NCI-H2227 (cell line): Measurements from ENCODE around the gene CD28.

Experiments used
- DNase-seq: peaks from one replicate; lab custom pipeline; 2025; ENCODE audit not compliant: unreplicated experiment; lab: John Stamatoyannopoulos, UW

Gene CD28

DNA sequence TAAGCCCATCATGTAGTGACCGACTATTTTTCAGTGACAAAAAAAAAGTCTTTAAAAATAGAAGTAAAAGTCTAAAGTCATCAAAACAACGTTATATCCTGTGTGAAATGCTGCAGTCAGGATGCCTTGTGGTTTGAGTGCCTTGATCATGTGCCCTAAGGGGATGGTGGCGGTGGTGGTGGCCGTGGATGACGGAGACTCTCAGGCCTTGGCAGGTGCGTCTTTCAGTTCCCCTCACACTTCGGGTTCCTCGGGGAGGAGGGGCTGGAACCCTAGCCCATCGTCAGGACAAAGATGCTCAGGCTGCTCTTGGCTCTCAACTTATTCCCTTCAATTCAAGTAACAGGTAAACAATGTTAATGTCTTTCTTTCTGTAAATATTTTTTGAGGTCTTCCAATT lies at the start of gene CD28:
CD28 (plus strand) TSS at position 237 of the 400 bp plus-strand sequence; CDS start at position 295, 58 bp downstream.
- DNase-seq, result no peak

DNA sequence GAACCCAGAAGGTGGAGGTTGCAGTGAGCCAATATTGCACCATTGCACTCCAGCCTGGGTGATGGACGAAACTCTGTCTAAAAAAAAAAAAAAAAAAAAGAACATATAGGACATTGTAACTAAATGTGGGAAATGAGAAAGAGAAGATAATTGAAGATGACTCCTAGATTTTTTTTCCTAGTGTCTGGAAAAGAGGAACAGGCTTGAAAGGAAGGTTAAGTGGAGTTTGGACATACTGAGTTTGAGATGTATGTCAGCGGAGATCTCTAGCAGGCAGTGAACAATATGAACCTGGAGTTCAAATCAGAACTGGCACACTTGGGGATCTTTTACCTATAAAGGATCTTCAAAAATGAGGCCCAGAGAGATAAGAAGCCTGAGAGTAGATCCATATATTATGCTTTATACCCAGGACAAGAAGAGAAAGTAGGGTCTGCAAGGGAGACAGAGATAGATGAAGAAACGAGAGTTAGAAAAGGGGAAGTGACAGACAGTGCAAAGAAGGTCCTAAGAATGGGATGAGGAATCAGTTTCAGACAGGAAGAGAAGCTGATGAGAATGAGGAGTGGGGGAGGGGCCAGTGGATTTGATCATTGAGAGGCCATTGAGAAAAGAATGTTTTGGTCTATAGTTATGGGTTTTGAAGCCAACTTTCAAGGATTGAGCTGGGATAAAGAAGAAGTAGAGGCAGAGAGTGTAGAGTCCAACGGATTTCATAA lies 46.9 kb upstream of the CD28 start:
- DNase-seq, result no peak

DNA sequence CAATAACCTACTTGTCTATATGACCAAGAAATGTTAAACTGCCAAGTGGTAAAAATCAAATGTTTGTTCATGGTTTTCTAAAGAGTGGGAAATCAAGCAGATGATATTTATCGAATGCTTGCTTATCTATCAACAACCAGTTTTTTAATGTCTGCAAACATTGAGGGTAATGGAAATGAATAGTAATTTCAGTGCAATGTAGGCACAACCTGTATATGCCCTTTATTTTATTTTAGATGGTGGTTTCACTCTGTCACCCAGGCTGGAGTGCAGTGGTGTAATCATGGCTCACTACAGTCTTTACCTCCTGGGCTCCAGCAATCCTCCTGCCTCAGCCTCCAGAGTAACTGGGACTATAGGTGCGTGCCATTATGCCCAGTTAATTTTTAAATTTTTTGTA lies 46.0 kb upstream of the CD28 start:
- DNase-seq, result no peak

DNA sequence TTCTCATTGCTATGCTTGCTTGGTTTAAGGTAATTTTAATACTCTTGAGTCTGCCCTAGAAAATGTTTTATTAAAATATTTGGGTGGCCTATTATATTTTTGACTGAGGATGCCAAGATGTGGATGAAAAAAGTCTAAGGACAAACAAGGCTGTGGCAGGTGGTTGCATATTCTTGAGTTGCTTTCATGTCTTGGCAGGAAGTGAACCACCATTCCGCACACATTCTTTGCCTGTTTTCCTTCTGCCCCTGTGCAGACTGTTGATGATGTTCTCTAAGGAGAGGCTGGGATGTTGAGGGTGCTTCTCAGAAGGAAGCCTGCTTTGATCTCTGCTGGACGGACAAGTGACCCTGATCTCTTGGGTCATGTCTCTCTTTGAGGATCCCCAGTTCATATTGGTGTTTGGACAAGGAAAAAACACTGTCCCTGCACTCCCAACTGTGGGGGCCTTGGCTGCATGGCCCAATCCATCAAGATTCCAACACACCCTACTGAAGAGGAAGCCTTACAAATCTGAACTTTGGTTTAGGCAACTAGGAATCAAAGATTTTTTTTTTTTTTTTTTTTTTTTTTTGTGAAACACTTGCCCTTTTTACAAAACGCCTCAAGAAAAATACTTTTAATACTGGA lies 45.0 kb upstream of the CD28 start:
- DNase-seq, result no peak

DNA sequence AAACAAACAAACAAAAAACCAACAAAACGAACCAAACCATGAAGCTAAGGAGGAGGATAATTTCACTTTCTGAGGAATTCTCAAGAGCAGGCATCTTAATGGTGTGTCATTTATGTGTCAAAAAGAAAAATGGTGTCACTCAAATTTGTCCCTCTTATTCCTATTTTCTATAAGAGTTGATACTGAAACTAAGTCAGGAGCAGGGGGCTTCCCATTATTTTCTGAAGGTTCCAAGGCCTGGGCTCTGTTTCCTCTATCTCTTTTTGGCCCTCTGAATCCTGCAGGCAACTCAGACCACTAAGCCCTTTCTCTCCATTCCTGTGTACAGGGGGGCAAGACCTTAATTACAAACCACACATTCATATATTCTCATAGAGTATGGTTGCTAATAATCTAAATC lies 44.0 kb upstream of the CD28 start:
- no peak for DNase-seq

DNA sequence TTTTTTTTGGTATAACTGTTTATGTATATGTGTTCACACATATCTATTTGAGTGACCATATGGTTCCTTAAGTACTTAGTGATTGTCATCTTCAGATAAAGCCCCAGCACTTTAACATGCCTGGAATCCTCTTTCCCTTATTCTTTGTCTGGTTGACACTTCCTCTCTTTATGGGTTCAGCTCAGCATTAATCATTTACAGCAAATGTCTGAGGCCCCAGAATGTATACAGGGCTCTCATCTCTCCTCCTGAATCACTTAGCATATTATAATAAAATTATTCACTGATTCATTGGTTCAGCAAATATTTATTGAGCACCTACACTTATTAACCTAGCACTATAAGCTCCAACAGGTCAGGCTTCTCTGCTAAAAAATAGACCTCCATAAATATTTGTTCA lies 43.5 kb upstream of the CD28 start:
- no peak for DNase-seq

DNA sequence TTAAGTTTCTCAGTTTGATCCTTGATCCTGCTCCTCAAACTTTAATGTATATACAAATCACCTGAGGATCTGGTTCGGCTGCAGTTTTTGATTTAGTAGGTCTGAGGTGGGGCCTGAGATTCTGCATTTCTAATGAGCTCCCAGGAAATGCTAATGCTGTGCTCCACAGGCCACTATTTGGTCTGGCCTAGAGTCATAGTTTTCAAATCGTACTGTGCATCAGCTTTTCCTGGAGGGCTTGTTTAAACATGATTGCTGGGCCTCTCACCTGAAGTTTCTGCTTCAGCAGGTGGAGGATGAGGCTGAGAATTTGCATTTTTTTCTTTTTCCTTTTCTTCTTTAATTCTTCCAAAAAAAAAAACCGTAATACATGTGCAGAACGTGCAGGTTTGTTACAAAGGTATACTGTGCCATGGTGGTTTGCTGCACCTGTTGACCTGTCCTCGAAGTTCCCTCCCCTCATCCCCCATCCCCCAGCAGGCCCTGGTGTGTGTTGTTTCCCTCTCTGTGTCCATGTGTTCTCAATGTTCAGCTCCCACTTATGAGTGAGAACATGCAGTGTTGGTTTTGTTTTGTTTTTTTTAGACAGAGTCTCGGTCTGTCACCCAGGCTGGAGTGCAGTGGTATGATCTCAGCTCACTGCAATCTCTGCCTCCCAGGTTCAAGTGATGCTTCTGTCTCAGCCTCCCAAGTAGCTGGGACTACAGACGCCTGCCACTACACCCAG lies 42.2 kb upstream of the CD28 start:
- DNase-seq, result no peak

DNA sequence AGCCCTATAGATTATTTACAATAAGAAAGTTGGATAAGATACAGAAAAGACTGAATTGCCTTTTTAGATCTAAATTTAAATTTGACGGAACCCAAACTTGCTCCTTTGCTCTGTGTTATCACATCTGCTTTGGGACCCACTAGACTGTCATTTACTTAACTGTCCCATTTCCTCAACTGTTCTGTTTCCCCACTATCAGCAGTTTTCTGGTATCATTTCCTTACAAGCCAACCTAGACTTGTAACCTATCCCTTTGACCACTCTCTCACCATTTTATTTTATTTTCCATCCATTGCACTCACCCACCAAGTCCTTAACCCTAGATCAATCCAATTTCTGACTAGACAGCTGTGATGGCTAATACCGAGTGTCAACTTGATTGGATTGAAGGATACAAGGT lies 38.6 kb upstream of the CD28 start:
- no peak for DNase-seq

DNA sequence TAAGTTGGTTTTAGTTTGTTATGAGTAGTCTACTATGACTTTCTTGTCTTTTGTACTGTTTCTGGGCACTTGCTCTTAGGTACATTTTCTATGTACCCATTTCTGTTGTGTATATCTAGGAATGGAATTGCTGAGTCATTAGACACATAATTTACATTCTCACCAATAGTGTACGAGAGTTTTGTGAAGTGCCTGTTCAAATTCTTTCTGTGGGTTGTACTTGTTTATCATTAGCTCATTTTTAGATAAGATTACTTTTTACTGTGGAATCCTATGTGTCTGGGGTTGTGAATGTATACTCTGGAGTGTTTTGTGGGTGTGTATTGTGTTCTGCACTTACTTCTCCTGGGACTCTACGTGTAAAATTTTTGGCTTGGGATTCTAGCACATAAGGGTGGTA lies 36.6 kb upstream of the CD28 start:
- DNase-seq, result no peak

DNA sequence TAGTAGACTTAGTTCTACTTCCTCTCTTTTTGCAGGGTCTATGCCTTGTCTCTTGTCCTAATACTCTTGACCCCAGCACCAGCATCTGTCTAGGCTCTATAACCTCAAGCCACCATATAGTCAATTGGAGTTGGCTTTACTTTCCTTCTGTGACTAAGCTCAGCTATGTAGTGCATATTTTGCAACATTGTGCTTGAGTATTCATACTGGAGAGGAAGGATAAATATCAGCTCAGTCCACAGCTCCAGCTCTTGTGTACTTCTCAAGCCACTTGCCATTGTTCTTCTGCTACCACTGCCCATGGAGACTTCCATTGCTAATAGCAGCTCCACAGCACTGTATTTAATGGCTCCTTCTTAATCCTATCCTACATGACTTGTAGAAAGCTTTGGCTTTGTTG lies 35.5 kb upstream of the CD28 start:
- DNase-seq, result no peak

DNA sequence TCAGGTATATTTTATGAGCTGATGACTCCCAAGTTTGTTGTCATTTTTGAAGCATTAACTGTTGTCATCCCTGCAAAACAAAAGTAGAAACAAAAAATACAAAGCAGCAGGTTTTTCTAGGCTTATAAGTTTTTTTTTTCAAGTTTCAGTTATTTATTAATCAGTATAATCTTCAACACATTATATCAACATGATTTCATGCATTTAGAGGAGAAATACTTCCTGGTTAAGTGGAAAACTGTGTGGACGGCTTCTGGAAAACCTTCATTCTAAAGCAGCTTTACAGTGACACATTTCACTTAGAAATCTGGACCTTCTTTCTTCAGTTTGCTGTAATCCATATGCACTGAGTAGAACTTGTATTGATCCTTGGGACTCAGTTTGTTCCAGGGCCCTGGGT lies 34.6 kb upstream of the CD28 start:
- DNase-seq, result no peak

DNA sequence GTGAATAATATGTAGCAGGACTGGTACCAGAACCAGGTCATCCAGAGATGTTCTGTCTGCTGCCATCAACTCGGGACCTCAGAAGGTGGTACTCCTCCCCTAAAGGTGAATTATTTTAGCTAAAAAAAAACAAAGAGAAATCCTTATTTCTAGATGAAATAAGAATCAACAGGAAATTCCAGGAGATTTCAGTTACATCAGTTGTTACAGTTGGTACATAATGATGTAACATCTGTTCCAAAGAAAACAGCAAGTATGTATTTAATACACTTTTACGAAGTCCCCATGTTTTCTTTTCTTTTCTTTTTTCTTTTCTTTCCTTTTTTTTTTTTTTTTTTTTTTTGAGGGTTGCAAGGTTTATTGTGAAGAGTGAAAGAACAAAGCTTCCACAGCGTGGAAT lies 33.6 kb upstream of the CD28 start:
- DNase-seq, result no peak

DNA sequence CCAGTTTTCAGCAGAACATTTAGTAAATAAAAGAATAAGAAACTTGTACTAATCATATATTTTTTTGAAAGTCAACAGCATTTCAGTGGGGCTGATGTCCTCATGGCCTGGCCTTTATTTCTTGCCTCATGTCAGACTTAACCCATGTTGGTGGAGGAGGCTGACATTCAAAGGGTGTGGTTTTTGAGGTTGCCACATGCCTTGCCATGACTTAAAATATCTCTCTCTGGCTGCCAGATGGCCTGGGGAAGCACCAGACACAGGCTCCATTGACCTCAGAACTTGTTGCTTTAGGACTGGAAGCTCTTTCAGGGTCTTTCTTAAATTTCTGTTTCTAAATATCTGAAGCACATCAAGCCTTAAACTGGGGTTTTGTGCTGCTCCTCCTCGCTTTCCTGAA lies 32.5 kb upstream of the CD28 start:
- DNase-seq, result no peak

DNA sequence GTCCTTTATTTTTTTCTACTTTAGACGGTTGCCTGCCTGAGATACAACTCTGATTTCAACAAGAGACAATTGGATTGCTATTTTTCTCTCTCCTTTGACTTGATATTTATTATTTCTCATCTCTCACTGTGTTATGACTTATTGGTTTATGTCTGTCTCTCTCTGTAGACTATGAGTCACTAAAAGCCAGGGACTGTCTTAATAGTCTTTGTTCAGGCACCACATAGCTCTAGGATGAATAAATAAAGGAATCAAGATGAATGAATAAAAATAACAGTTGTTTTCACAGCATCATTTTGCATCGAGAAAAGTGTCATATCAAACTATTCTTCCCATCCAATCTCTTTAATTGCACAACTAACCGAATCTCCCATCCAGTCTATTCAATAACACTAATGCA lies 31.4 kb upstream of the CD28 start:
- no peak for DNase-seq

DNA sequence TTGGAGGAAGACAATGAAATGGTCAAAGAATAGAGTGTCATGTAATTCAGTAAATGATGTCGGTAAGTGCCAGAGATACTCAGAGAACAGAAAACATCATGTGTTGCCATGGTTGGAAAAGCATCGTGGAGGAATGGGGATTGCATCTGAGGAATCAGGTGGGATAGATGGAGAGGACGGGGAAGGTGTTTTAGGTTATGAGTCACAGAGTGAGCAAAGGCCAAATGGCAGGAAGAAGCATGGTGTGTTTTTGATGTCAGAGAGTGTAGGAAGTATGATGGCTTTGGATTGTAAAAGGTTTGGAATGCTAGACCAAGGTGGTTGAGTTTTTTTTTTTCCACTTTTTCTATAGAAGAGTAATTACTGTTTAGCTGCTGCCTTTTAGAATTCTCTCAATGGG lies 27.5 kb upstream of the CD28 start:
- DNase-seq, result no peak

DNA sequence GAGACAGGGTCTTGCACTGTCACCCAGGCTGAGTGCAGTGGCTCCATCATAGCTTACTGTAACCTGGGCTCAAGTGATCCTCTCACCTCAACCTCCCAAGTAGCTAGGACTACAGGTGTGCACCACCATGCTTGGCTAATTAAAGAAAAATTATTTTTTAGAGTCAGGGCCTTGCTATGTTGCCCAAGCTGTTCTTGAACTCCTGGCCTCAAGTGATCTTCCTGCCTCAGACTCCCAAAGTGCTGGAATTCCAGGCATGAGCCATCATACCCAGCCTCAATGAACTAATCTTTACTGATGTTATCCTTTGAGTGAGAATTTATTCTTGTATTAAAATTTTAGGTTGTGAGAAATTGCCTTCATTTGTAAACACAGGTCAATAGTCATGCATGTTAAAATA lies 27.0 kb upstream of the CD28 start:
- no peak for DNase-seq

DNA sequence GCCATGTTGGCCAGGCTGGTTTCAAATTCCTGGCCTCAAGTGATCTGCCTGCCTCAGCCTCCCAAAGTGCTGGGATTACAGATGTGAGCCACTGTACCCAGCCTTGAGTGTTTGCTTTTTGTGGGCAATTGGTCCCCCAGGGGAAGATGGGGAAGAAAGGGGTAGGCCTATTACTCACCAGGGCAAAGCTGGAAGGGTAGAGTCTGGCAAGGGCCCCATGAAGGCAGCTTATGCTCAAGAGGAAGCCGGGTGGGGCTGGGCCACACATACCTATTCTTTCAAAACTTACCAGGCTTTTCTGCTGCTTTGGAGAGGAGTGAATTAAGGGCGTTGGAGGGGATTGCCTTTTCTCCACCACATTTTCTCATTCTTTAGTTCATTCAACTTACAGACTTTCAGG lies 24.5 kb upstream of the CD28 start:
- DNase-seq, result no peak

DNA sequence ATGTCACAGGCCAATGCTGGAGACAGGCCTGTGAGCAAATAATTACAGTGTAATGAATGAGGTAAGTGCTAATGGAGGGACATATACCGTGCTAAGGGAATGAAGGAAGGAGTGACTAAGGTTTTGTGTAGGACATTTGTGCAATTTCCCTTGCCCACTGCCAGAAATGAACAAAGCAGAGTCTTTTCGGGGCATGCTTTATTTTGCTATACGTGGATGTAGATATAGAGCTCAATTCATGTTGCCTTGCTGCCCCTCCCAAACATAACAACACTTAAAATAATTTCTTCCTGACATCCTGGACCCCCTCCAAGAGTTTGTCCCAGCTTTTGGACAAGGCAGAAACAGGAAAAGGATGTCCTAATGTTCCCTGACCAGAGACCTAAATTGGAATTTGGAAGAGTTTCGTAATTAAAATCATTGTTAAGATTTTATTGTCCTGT lies 23.7 kb upstream of the CD28 start:
- no peak for DNase-seq

DNA sequence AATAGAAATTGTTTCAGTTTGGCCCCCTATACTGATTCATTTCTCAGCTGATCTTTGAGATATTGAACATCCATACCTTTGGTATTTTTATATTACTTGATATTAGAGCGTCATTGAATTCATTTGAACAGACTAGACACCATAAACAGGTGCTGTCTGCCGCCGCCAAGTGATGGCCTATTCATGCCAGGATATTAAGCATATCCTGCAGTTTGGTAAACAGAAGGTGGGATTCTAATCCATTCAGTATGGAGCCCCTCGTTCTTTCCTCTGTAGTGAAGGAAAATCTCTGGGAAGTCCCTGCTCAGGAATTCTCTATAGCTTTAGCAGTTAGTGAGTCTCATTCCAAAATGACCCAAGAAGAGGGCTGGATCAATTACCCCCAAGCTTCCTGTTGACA lies 23.0 kb upstream of the CD28 start:
- no peak for DNase-seq

DNA sequence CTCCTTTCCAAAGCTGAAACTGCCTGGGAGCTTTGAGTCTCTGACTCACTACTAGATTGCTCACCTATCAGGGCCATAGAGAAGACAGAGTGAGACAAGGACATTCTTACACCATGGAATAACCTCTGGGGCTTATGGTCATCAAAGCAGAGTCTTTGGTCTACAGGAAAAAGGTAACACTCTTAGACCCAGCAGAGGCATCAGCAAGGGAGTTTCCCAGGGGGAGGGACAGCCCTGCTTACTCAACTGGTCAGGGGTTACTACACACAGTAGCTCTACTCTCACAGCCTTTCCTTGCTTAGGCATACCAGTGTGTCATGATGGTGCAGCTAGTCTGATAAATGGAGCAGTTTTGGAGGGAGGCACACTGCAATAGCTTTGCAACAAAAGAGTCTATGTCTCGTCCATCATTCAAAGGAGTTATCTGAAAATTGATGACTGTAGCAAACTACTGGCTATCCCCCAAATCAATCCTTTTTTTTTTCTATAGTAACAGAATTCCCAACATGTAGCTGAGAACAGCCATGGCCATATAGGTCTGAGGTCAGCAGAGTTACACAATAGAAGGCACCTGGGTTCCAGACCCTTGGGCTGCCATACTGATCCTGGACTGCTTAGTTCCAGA lies 22.4 kb upstream of the CD28 start:
- DNase-seq, result no peak

DNA sequence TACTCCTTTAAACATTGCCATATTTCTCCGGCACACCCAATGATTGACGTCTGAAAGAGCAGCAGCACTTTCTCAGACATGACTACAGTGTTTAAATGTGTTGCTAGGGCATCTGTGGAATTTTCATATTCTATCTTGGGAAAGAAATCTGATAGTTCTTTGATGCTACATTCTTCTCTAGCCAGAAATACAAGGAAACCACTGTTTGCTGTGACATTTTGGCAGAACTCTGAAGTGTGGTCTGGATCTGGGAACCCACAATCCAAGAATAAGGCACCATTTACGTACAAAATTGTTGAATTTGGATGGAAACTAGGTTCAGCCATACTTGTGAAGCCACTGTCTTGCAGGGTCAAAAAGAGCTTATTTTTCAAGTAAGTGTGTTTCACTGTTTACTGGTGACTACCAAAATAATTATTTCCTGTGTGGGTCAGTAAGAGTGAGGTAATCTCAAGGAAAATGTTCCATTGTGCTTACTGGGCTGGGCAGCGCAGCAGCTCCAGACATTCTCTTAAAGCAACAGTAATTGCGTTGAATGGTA lies 21.3 kb upstream of the CD28 start:
- no peak for DNase-seq
